ENCODE measurements around the gene NRDC. TPM values are rescaled to one million over a fixed set of nuclear protein-coding genes. Genes with fewer than 3 reads are reported as not detected.

The NRDC gene
- total RNA-seq = 10 to 100 TPM; 80.7 to 83.5 TPM
- long read RNA-seq, transcript NRDC-211 (2 exons, 1,020 nt) = minor isoform, 13 of 60 reads
- long read RNA-seq, transcript NRDC-201 (31 exons, 3,691 nt) = major isoform, 27 of 60 reads
- long read RNA-seq, partial matches to known transcripts = 12 of 60 reads
- long read RNA-seq, other reads (novel, unspliced or antisense) = 7 of 60 reads

GRCh38 chr1:51878616-51879336, at the start of gene NRDC:
NRDC (minus strand) TSS chr1:51878727; CDS start chr1:51878615, 112 bp downstream.
- intact Hi-C loops (cut with DNase I, micrococcal nuclease) = no loop called here
- ATAC-seq = peak; percentile 90
- peak; percentile 100 for DNase-seq

DNA sequence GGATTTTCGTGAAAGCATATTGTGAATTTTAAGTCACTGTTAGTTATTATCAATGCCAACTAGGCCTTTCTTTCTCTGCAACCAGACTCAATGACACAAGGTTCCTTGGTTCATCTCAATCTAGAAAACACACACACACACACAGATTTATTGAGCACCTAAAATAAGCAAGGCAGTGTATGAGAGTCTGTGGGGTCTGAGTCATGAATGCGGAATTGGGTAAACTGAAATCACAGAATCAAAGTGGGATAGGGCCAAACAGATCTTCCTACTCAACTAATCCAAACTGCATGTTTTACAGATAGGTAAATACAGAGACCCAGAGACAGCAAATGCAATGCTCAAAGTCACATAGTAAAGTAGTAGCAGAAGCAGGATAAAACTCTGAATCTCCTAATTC, 48.5 kb upstream of the NRDC start:
- DNase-seq = no peak
- intact Hi-C loops (cut with DNase I, micrococcal nuclease) = no loop called here
- no peak for ATAC-seq

DNA sequence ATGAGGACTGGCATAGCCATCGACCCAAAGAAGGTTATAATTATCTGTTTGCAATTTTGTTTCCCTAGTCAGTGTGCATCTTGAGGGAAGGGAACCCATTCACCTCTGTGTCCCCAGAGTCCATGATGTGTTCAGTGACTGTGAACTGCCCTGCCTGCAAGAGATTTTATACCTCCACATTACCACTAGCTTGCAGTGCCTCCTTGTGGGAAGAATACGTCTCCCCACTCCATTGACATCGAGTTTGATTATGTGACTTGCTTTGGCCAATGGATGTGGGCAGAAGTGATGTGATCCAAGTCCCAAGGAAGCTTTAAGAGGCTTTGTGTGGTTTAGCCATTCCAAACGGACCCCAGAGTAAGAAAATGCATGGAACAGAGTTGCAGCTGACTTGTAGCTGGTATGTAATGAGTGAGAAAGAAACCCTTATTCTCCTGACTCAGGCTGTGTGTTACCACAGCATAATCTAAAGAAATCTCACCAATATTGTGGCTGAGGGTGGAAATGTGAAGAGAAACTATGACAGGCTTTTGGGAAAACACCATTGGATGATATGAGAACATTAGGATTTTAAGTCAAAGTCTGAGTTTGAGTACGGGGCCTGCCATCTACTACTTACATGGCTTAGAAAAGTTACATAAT, 47.8 kb upstream of the NRDC start:
- ATAC-seq (no peak), DNase-seq (no peak)
- intact Hi-C loops (cut with DNase I, micrococcal nuclease) = no loop called here

DNA sequence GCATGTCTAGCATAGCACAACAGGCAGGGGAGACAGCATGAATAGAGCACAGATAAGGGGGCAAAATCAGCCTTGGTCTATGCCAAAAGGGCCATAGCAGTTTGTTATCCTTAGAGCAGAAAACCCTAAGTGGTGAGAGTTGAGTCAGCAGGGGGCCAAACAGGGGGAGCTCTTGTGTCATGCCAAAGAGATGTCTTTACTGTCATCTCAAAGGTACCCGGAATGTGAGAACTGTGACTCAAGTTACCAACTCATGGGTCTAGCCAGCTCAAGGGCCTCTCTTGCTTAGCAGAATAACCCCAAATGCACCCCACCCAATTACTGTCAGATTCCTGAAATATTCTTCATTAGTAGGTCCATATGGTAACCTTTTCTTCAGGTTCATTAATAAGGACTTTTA, 45.9 kb upstream of the NRDC start:
- intact Hi-C loops (cut with DNase I, micrococcal nuclease) = no loop called here
- no peak for DNase-seq
- ATAC-seq = no peak

GRCh38 chr1:51922040-51922439, 43.5 kb upstream of the NRDC start:
- DNase-seq (no peak), ATAC-seq (no peak)
- intact Hi-C loops (cut with DNase I, micrococcal nuclease) = no loop called here

DNA sequence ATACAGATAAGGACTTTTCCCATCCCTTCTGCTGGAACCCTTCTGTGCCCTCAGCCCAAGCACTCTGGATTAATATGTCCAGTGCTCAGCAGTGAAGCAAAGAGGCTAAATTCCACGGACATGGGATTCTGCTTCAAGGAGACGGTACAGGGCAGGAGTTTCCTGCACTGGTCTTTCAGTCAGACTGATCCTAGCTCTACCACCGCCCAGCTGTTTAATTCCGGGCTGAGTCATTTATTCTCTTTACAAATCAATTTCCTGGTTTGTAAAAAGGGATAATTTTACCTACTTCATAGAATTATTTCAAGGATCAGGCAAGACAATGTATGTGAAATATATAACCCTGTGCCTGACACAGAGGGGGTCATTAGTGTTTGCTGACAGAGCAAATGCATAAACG, 41.6 kb upstream of the NRDC start:
- no peak for DNase-seq
- peak; percentile 67 for ATAC-seq
- intact Hi-C loops (cut with DNase I, micrococcal nuclease) = no loop called here

DNA sequence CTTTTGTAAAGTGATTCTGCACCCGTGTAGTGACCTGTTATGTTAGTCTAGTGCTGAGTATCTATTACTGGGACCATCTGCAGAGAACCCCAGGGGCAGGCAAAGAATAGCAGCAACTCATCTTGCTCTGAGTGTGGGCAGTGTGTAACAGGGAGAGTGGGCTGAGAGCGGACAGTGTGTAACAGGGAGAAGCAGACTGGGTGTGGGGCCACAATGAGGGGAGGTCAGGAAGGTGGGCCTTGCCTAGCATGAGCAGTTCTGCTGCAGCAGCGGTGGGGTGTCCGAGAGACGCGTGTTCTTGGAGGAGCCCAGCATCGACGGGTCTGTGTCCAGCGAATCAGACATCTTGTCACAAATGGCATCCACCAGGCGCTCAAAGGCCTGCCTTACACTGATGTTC, 41.2 kb upstream of the NRDC start:
- no peak for ATAC-seq
- DNase-seq = no peak

GRCh38 chr1:51916587-51917405, 38.3 kb upstream of the NRDC start:
- ATAC-seq (no peak), DNase-seq (no peak)
- intact Hi-C loops (cut with DNase I, micrococcal nuclease) = no loop called here

More for the DNA sequence above, 41.2 kb upstream of the NRDC start:
- intact Hi-C loops (cut with DNase I, micrococcal nuclease) = no loop called here

- intact Hi-C loops (cut with DNase I, micrococcal nuclease) = no loop called here
- ATAC-seq (no peak), DNase-seq (no peak)
Observed at GRCh38 chr1:51915951-51916350, 37.4 kb upstream of the NRDC start.

GRCh38 chr1:51912881-51913280, 34.4 kb upstream of the NRDC start:
- DNase-seq (no peak), ATAC-seq (no peak)
- intact Hi-C loops (cut with DNase I, micrococcal nuclease) = no loop called here

- ATAC-seq (no peak), DNase-seq (no peak)
- intact Hi-C loops (cut with DNase I, micrococcal nuclease) = no loop called here
Observed at GRCh38 chr1:51910221-51911000, 31.9 kb upstream of the NRDC start.

DNA sequence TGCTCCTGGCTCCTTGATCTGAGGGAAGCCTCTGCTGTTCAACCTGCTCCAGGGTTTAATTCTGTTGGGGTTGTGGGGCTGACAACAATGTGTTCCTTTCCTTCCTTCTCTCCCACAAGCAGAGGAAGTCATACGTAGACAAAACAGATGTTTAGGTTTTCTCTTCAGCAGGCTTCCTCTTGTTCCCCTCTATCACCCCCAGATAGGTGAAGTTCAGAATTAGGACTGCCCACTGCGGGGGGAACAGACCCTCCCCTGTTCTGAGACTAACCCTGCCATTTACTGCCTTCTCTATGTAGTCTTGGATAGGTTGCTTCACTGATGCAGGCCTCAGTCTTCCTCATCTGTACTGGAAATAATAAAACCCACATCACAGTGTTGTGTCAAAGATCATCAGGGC, 30.0 kb upstream of the NRDC start:
- DNase-seq (no peak), ATAC-seq (no peak)
- intact Hi-C loops (cut with DNase I, micrococcal nuclease) = no loop called here

DNA sequence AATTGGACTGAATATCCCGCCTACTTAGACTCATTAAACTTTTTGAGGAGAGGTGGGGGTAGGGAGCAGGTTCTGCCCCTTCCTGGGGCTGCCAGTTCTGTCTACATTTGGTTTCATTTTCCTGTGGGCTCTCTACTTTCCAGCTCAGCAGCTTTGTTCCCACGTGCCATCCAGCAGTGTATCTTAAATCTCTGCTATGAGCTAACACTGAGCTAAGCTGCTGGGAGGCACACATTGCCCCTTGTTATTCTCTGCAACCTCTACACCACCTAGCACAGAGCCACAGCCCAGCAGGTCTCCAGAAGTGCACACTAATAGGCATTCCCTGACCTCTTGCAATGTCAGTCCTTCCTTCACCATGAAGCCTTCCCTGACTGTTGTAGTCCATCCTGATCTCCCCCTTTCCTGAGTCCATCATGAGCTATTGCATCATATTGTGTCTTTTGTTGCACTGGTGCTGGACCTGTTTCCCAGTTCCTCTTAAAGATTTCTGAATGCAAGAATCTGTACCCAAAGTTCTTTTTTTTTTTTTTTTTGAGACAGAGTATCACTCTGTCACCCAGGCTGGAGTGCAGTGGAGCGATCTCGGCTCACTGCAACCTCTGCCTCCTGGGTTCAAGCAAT, 28.7 kb upstream of the NRDC start:
- no peak for DNase-seq
- intact Hi-C loops (cut with DNase I, micrococcal nuclease) = no loop called here
- ATAC-seq = no peak

DNA sequence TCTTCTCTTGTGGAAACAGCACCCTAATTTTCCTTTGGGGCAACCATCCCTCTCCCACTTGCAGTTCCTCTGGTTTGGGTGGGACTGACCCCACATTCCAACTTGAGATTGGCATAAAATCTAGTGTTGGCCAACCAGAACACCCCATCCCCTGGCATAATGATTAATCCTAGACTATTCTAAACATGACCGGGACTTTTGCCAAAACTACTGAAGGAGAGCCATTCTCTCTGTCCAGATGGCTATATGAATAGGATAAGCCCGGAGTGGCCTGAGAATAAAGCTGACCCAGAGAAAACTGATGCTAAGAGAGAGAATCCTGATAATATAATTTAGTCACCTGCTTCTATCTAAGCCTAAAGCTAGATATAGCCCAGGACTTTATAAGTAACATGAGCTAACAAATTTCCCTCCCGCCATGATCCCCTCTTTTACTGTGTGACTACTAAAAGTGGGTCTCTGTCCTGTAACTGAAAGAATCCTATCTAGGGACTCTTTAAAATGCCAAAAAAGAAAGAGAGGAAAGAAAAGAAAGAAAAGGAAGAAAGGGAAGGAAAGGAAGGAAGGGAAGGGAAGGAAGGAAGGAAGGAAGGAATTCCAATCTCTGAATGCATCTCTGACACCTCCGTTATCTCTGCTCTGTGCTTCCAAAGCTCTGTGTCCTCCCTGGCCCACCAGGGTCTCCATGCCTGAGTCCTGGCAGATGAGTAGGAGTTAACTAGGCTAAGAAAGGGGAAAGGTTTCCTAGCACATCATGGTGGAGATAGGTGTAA, 28.0 kb upstream of the NRDC start:
- ATAC-seq (no peak), DNase-seq (no peak)
- intact Hi-C loops (cut with DNase I, micrococcal nuclease) = no loop called here

- intact Hi-C loops (cut with DNase I, micrococcal nuclease) = no loop called here
- DNase-seq (no peak), ATAC-seq (no peak)
Observed at GRCh38 chr1:51902456-51902855, 23.9 kb upstream of the NRDC start.

- ATAC-seq (no peak), DNase-seq (no peak)
- intact Hi-C loops (cut with DNase I, micrococcal nuclease) = no loop called here
Observed at GRCh38 chr1:51901151-51901550, 22.6 kb upstream of the NRDC start.

DNA sequence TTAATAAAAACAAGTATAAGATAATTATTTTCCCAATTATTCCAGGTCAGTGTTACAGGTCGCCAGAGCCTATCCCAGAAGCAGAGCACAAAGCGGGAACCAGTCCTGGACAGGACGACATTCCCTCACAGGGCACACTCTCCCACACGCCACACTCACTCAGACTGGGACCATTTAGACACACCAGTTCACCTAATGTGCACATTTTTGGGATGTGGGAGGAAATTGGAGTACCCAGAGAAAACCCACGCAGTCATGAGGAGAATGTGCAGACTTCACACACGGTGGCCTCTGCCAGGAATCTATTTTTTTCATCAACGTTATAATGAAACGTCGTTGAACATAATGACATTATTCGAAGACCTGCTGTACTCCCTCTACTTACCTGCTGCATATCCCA, 20.5 kb upstream of the NRDC start:
- ATAC-seq (no peak), DNase-seq (no peak)
- intact Hi-C loops (cut with DNase I, micrococcal nuclease) = no loop called here
